Upper lobe of right lung (tissue), 1 donor: ENCODE measurements around the gene KCNN3. TPM values are rescaled to one million over a fixed set of nuclear protein-coding genes. Genes with fewer than 3 reads are reported as not detected.

ENCODE experiments used
- ATAC-seq: fragments of 200-7000 bp; cut with Tn5 transposase; one replicate; pipeline ENCODE4 v1.9.1; 2020; ENCODE audit warnings: mild to moderate bottlenecking, moderate library complexity
- DNase-seq: peaks from one replicate; pipeline ENCODE4 v3.0.0-alpha.2; 2020
- H3K27ac ChIP-seq: fragments of 200-600 bp; one replicate; pipeline ENCODE4 v1.8.0; 2022
- H3K27me3 ChIP-seq: fragments of 200-600 bp; one replicate; pipeline ENCODE4 v1.8.0; 2022; ENCODE audit warnings: mild to moderate bottlenecking
- H3K36me3 ChIP-seq: fragments of 200-600 bp; one replicate; pipeline ENCODE4 v1.8.0; 2022
- H3K4me1 ChIP-seq: fragments of 200-600 bp; one replicate; pipeline ENCODE4 v1.8.0; 2022
- H3K4me3 ChIP-seq: fragments of 200-600 bp; one replicate; pipeline ENCODE4 v1.8.0; 2022; ENCODE audit warnings: mild to moderate bottlenecking
- H3K9me3 ChIP-seq: fragments of 200-600 bp; one replicate; pipeline ENCODE4 v1.8.0; 2022
- CTCF ChIP-seq: fragments of 200-600 bp; IDR thresholded peaks from one replicate; pipeline ENCODE4 v1.8.0; 2022; ENCODE audit warnings: antibody characterized with exemption
- intact Hi-C: fragments of 100-400 bp; cut with DNase I; formaldehyde crosslinking; loops from one replicate; pipeline ENCODE4 v1.11.0; 2022
- total RNA-seq: library from RNA; stranded (reverse); fragmentation: NEBNext Ultra II Directional; extraction: Animal tissue kit (Norgen Biotek cat#: 25700); gene quantifications from one replicate; pipeline ENCODE4 v1.2.1, GENCODE V29; 2021
- donor health status: DM: no; HTN: yes; CAD: no; lungs with severe emphysema.

Gene KCNN3
- total RNA-seq, 1 donor from 2014 or later: 7.6 TPM

- no peak overlapping the region for H3K4me3 ChIP-seq
- H3K9me3 ChIP-seq: no peaks in the 10 kb centered on the region
- peaks cover 7% of the 10 kb centered on the region for H3K4me1 ChIP-seq
- no peaks in the 10 kb centered on the region for H3K27me3 ChIP-seq
- H3K36me3 ChIP-seq: no peaks in the 10 kb centered on the region
- no peak for TF ChIP-seq CTCF
- DNase-seq: no peak
- no peak overlapping the region for H3K27ac ChIP-seq
- intact Hi-C loops: no loop called here
- ATAC-seq: peak; percentile 7
Measured at GRCh38 chr1:154714052-154714623, 155.9 kb downstream of the KCNN3 start.

- DNase-seq (no peak), ATAC-seq (no peak)
- H3K27me3 ChIP-seq: no peaks in the 10 kb centered on the region
- H3K4me1 ChIP-seq: peaks cover 7% of the 10 kb centered on the region
- H3K36me3 ChIP-seq: no peaks in the 10 kb centered on the region
- intact Hi-C loops: no loop called here
- H3K4me3 ChIP-seq: no peak overlapping the region
- no peak overlapping the region for H3K27ac ChIP-seq
- TF ChIP-seq CTCF: no peak
- H3K9me3 ChIP-seq: no peaks in the 10 kb centered on the region
Measured at GRCh38 chr1:154713005-154713404, 157.1 kb downstream of the KCNN3 start.

GRCh38 chr1:154712166-154712810 lies 157.8 kb downstream of the KCNN3 start:
- DNase-seq (no peak), ATAC-seq (no peak)
- H3K36me3 ChIP-seq: no peaks in the 10 kb centered on the region
- TF ChIP-seq CTCF: no peak
- H3K9me3 ChIP-seq: no peaks in the 10 kb centered on the region
- no peak overlapping the region for H3K27ac ChIP-seq
- intact Hi-C loops: no loop called here
- peaks cover 7% of the 10 kb centered on the region for H3K4me1 ChIP-seq
- no peaks in the 10 kb centered on the region for H3K27me3 ChIP-seq
- H3K4me3 ChIP-seq: no peak overlapping the region

GRCh38 chr1:154711416-154711815 lies 158.7 kb downstream of the KCNN3 start:
- intact Hi-C loops: no loop called here
- no peak for ATAC-seq
- no peak overlapping the region for H3K4me3 ChIP-seq
- H3K27me3 ChIP-seq: no peaks in the 10 kb centered on the region
- H3K27ac ChIP-seq: no peak overlapping the region
- no peaks in the 10 kb centered on the region for H3K36me3 ChIP-seq
- DNase-seq: no peak
- H3K9me3 ChIP-seq: no peaks in the 10 kb centered on the region
- peaks cover 7% of the 10 kb centered on the region for H3K4me1 ChIP-seq
- TF ChIP-seq CTCF: no peak

- Histone ChIP-seq H3K27me3 (no peaks in the 10 kb centered on the region), H3K4me1 (no peaks in the 10 kb centered on the region), H3K9me3 (no peaks in the 10 kb centered on the region), H3K4me3 (no peak overlapping the region), H3K27ac (no peak overlapping the region), H3K36me3 (no peaks in the 10 kb centered on the region)
- TF ChIP-seq CTCF: no peak
- intact Hi-C loops: no loop called here
- DNase-seq: no peak
- no peak for ATAC-seq
Measured at GRCh38 chr1:154710106-154710505, 160.0 kb downstream of the KCNN3 start.
